Effector memory CD4-positive, alpha-beta T cell (primary cell): ENCODE results near the gene GPC6.
"Not testable (repeated sequence)": the region's sequence is repeated elsewhere in the genome, so short reads cannot be mapped to it uniquely, and the experiment has no call there.

ENCODE experiments used
- DNase-seq, 3 donors: peaks; one replicate each; pipeline ENCODE4 v3.0.0-alpha.2; 2020
- H3K27ac ChIP-seq: 2 replicates; pipeline ENCODE4 v1.7.0; 2013; ENCODE audit warnings: mild to moderate bottlenecking, low read length, moderate library complexity; ENCODE audit not compliant: insufficient read depth, poor library complexity, severe bottlenecking
- H3K27me3 ChIP-seq: replicated peaks from 2 replicates; pipeline ENCODE4 v1.7.0; 2013; ENCODE audit warnings: mild to moderate bottlenecking, low read length; ENCODE audit not compliant: insufficient read depth, control insufficient read depth, poor library complexity, severe bottlenecking
- H3K36me3 ChIP-seq: 2 replicates; pipeline ENCODE4 v1.7.0; 2013; ENCODE audit warnings: mild to moderate bottlenecking, low read length, moderate library complexity; ENCODE audit not compliant: control insufficient read depth, insufficient read depth
- H3K4me1 ChIP-seq: 2 replicates; pipeline ENCODE4 v1.7.0; 2013; ENCODE audit warnings: low read length, mild to moderate bottlenecking; ENCODE audit not compliant: control insufficient read depth, insufficient read depth, poor library complexity, severe bottlenecking
- H3K4me3 ChIP-seq: 2 replicates; pipeline ENCODE4 v1.7.0; 2013; ENCODE audit warnings: low read length, low read depth, mild to moderate bottlenecking; ENCODE audit not compliant: insufficient read depth, poor library complexity, severe bottlenecking
- H3K9me3 ChIP-seq: 2 replicates; pipeline ENCODE4 v1.7.0; 2013; ENCODE audit warnings: mild to moderate bottlenecking, low read length, moderate library complexity; ENCODE audit not compliant: control insufficient read depth
- total RNA-seq, 3 donors: gene quantifications; one replicate each; lab custom pipeline; 2026; lab: John Stamatoyannopoulos, UW

GPC6 gene
- total RNA-seq: 0 reads per million in 3 donors

- Histone ChIP-seq H3K27ac (no peak within 1 kb of the TSS), H3K9me3 (no peaks in the 10 kb centered on the region), H3K4me1 (no peaks in the 10 kb centered on the region), H3K36me3 (no peaks in the 10 kb centered on the region), H3K27me3 (peaks cover 2% of the 10 kb centered on the region), H3K4me3 (no peak within 1 kb of the TSS)
- no peak for DNase-seq
Measured at GRCh38 chr13:93226623-93227279, at the start of gene GPC6. Gene GPC6 (plus strand): TSS chr13:93226807.

GRCh38 chr13:93180356-93180969 lies 46.1 kb upstream of the GPC6 start:
- no peak for DNase-seq
- Histone ChIP-seq H3K27me3 (no peaks in the 10 kb centered on the region), H3K4me3 (no peak overlapping the region), H3K9me3 (no peaks in the 10 kb centered on the region), H3K4me1 (no peaks in the 10 kb centered on the region), H3K27ac (no peak overlapping the region), H3K36me3 (no peaks in the 10 kb centered on the region)

- Histone ChIP-seq H3K36me3 (no peaks in the 10 kb centered on the region), H3K4me3 (no peak overlapping the region), H3K27me3 (no peaks in the 10 kb centered on the region), H3K9me3 (no peaks in the 10 kb centered on the region), H3K4me1 (no peaks in the 10 kb centered on the region), H3K27ac (no peak overlapping the region)
- DNase-seq: no peak
Measured at GRCh38 chr13:93182406-93182805, 44.2 kb upstream of the GPC6 start.

- Histone ChIP-seq H3K36me3 (no peaks in the 10 kb centered on the region), H3K4me1 (no peaks in the 10 kb centered on the region), H3K27me3 (no peaks in the 10 kb centered on the region), H3K4me3 (no peak overlapping the region), H3K9me3 (no peaks in the 10 kb centered on the region), H3K27ac (no peak overlapping the region)
- DNase-seq: no peak
Measured at GRCh38 chr13:93183302-93183701, 43.3 kb upstream of the GPC6 start.

- Histone ChIP-seq H3K27me3 (no peaks in the 10 kb centered on the region), H3K27ac (no peak overlapping the region)
Measured at GRCh38 chr13:93190006-93190405, 36.6 kb upstream of the GPC6 start.

GRCh38 chr13:93193682-93194081 lies 32.9 kb upstream of the GPC6 start:
- H3K27ac ChIP-seq: no peak overlapping the region
- H3K9me3 ChIP-seq: no peaks in the 10 kb centered on the region
- no peaks in the 10 kb centered on the region for H3K27me3 ChIP-seq
- H3K36me3 ChIP-seq: no peaks in the 10 kb centered on the region
- no peak for DNase-seq
- H3K4me3 ChIP-seq: no peak overlapping the region
- H3K4me1 ChIP-seq: no peaks in the 10 kb centered on the region

More at GRCh38 chr13:93190006-93190405, 36.6 kb upstream of the GPC6 start:
- H3K4me1 ChIP-seq: no peaks in the 10 kb centered on the region
- no peak for DNase-seq
- no peak overlapping the region for H3K4me3 ChIP-seq
- H3K36me3 ChIP-seq: no peaks in the 10 kb centered on the region
- no peaks in the 10 kb centered on the region for H3K9me3 ChIP-seq

- H3K4me3 ChIP-seq: no peak overlapping the region
- H3K27me3 ChIP-seq: no peaks in the 10 kb centered on the region
- DNase-seq: no peak
- no peak overlapping the region for H3K27ac ChIP-seq
- no peaks in the 10 kb centered on the region for H3K36me3 ChIP-seq
- no peaks in the 10 kb centered on the region for H3K9me3 ChIP-seq
- H3K4me1 ChIP-seq: no peaks in the 10 kb centered on the region
Measured at GRCh38 chr13:93199856-93200255, 26.8 kb upstream of the GPC6 start.

GRCh38 chr13:93200626-93201025 lies 26.0 kb upstream of the GPC6 start:
- H3K27me3 ChIP-seq: no peaks in the 10 kb centered on the region
- H3K4me3 ChIP-seq: no peak overlapping the region
- H3K36me3 ChIP-seq: no peaks in the 10 kb centered on the region
- no peak for DNase-seq
- H3K27ac ChIP-seq: no peak overlapping the region
- H3K9me3 ChIP-seq: no peaks in the 10 kb centered on the region
- no peaks in the 10 kb centered on the region for H3K4me1 ChIP-seq

GRCh38 chr13:93201992-93202558 lies 24.5 kb upstream of the GPC6 start:
- no peak overlapping the region for H3K4me3 ChIP-seq
- H3K9me3 ChIP-seq: no peaks in the 10 kb centered on the region
- no peak for DNase-seq

GRCh38 chr13:93206778-93207392 lies 19.7 kb upstream of the GPC6 start:
- not testable (repeated sequence) for H3K27ac ChIP-seq, H3K27me3 ChIP-seq, H3K4me1 ChIP-seq, H3K36me3 ChIP-seq, DNase-seq, H3K9me3 ChIP-seq, H3K4me3 ChIP-seq

More at GRCh38 chr13:93201992-93202558, 24.5 kb upstream of the GPC6 start:
- Histone ChIP-seq H3K4me1 (no peaks in the 10 kb centered on the region), H3K27me3 (no peaks in the 10 kb centered on the region), H3K27ac (no peak overlapping the region), H3K36me3 (no peaks in the 10 kb centered on the region)
